ENCODE measurements around the gene CBX5.

Gene CBX5

GRCh38 chr12:54200412-54200811 lies 79.5 kb downstream of the CBX5 start:
- H3K4me3 ChIP-seq (ENCODE audit: low read depth, low read length): no peak overlapping the region
- TF ChIP-seq, protein P1, sequence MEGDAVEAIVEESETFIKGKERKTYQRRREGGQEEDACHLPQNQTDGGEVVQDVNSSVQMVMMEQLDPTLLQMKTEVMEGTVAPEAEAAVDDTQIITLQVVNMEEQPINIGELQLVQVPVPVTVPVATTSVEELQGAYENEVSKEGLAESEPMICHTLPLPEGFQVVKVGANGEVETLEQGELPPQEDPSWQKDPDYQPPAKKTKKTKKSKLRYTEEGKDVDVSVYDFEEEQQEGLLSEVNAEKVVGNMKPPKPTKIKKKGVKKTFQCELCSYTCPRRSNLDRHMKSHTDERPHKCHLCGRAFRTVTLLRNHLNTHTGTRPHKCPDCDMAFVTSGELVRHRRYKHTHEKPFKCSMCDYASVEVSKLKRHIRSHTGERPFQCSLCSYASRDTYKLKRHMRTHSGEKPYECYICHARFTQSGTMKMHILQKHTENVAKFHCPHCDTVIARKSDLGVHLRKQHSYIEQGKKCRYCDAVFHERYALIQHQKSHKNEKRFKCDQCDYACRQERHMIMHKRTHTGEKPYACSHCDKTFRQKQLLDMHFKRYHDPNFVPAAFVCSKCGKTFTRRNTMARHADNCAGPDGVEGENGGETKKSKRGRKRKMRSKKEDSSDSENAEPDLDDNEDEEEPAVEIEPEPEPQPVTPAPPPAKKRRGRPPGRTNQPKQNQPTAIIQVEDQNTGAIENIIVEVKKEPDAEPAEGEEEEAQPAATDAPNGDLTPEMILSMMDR (IDR thresholded peaks at IDR 0.05; ENCODE audit: low read depth, low read length): no peak
- H3K36me3 ChIP-seq: no peaks in the 10 kb centered on the region
- no peaks in the 10 kb centered on the region for H3K9me3 ChIP-seq
- no peaks in the 10 kb centered on the region for H3K27me3 ChIP-seq
- peaks cover 25% of the 10 kb centered on the region for H3K4me1 ChIP-seq
- DNase-seq: no peak

- Histone ChIP-seq H3K27me3 (no peaks in the 10 kb centered on the region), H3K4me1 (peaks cover 29% of the 10 kb centered on the region)
- TF ChIP-seq, protein P1 (IDR thresholded peaks at IDR 0.05; ENCODE audit: low read depth, low read length): no peak
Measured at GRCh38 chr12:54199917-54200316, 80.0 kb downstream of the CBX5 start.

DNA sequence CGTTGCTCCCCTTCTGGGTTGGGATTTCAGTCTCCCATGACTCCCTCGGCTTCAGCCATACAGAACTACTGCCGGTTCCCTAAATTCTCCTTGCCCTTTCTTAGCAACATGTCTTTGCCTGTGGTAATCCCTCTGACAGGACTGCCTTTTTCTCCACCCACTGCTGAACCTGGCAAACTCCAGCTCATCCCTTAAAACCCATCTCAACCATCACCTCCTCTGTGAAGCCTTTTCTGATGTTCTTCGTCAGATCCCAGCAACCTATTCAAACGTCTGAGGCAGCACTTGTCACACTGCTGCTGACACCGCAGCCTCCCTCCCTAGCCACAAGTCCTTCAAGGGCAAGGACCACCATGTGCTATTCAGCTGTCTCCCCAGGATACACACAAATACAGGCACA lies 80.9 kb downstream of the CBX5 start:
- no peaks in the 10 kb centered on the region for H3K9me3 ChIP-seq
- no peaks in the 10 kb centered on the region for H3K36me3 ChIP-seq
- DNase-seq: no peak
- TF ChIP-seq, protein P1 (IDR thresholded peaks at IDR 0.05; ENCODE audit: low read depth, low read length): no peak
- H3K4me3 ChIP-seq (ENCODE audit: low read depth, low read length): no peak overlapping the region
- H3K27me3 ChIP-seq: no peaks in the 10 kb centered on the region
- peaks cover 29% of the 10 kb centered on the region for H3K4me1 ChIP-seq

More at GRCh38 chr12:54199917-54200316, 80.0 kb downstream of the CBX5 start:
- Histone ChIP-seq H3K9me3 (no peaks in the 10 kb centered on the region), H3K4me3 (ENCODE audit: low read depth, low read length) (no peak overlapping the region), H3K36me3 (no peaks in the 10 kb centered on the region)
- DNase-seq: no peak

- H3K27me3 ChIP-seq: no peaks in the 10 kb centered on the region
- no peak overlapping the region for H3K4me3 ChIP-seq (ENCODE audit: low read depth, low read length)
- peak; percentile 53 for DNase-seq
- TF ChIP-seq, protein P1 (IDR thresholded peaks at IDR 0.05; ENCODE audit: low read depth, low read length): no peak
- peaks cover 38% of the 10 kb centered on the region for H3K4me1 ChIP-seq
- no peaks in the 10 kb centered on the region for H3K9me3 ChIP-seq
- no peaks in the 10 kb centered on the region for H3K36me3 ChIP-seq
Measured at GRCh38 chr12:54197431-54197909, 82.5 kb downstream of the CBX5 start.

DNA sequence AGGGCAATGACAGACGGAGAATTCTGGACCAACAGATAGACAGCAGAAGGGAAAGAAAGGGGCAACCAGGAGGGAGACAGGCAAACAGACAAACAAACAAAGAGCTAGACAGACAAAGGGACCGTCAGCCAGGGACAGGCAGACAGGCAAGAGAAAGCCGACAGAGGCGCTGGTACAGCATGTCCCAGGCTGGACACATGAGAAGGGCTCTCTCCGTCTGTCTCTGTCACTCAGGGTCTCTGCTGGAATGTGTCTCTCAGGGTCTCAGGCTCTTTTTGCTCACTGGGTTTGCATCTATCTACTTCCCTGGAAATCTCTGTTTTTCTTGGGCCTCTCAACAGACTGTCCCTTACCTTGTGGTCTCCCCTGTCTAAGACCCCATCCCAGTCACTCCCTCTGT lies 82.9 kb downstream of the CBX5 start:
- TF ChIP-seq, protein P1 (IDR thresholded peaks at IDR 0.05; ENCODE audit: low read depth, low read length): no peak
- peaks cover 38% of the 10 kb centered on the region for H3K4me1 ChIP-seq
- no peak for DNase-seq
- no peaks in the 10 kb centered on the region for H3K36me3 ChIP-seq
- no peaks in the 10 kb centered on the region for H3K9me3 ChIP-seq
- H3K27me3 ChIP-seq: no peaks in the 10 kb centered on the region
- H3K4me3 ChIP-seq (ENCODE audit: low read depth, low read length): no peak overlapping the region

- peaks cover 38% of the 10 kb centered on the region for H3K4me1 ChIP-seq
- no peaks in the 10 kb centered on the region for H3K27me3 ChIP-seq
- H3K4me3 ChIP-seq (ENCODE audit: low read depth, low read length): no peak overlapping the region; the same call in 1 of the 2 replicates
- DNase-seq: no peak
- TF ChIP-seq, protein P1 (IDR thresholded peaks at IDR 0.05; ENCODE audit: low read depth, low read length): no peak
- H3K36me3 ChIP-seq: no peaks in the 10 kb centered on the region
- no peaks in the 10 kb centered on the region for H3K9me3 ChIP-seq
Measured at GRCh38 chr12:54196396-54196795, 83.5 kb downstream of the CBX5 start.

Measured in BE2C (cell line).